ENCODE results near the gene ANP32A.
A peak's percentile ranks its signal among the peaks of the same experiment; 100 is the strongest.

The ANP32A gene

DNA sequence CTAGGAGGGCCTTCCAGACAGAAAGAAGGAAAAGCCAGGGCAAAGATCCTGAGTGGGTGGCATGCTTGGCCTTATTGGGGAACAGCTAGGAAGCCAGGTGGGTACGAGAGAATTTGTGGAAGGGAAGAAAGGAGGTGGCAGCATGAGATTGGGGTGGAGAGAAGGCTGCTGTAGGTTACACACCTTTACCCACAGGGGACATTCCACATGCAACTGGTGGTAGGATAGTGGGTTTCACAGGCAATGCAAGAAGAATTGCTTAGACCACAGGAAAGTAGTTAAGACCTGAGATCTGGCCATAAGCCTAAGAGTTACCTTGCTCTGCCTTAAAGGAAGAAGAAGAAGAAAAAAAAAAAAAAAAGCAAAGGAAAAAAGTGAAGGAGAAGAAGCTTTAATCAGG, 19.8 kb downstream of the ANP32A start:
- DNase-seq (ENCODE audit: low read depth in 4 of 4, low spot score in 1 of 4), result no peak

DNA sequence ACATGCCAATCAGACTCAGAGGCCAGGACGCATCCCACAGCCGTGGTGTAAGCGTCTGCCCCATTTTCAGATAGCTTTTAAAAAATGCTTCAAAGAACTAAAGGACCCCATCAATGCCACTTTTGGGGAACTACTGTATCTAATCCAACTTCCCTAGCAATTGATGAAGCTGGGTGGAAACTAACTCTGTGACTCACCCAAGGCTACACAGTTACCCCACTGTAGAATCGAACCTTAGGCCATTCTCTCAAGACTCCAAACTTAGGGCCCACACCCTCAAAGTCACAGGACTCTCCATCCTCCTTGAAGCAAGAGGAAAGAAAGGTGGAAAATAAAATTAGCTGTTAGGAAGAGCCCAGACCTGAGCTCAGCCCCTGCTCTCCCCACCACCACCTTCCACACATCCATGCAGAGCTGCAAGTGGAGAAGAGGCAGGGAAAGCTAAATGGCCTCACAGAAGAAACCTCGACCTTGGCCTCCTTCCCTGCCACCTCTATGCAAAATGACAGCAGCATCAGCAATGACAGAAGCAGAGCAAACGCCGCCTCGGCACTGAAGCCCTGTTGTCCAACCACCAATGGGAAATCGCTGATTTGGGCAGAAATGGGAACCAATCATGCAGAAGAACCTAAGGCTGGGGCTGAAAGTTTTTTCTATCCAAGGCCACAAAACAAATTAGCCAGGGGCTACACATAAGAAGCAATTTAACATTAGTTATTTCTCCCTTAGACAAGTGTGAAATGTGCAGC, 22.2 kb downstream of the ANP32A start:
- DNase-seq (ENCODE audit: low read depth in 4 of 4, low spot score in 1 of 4), result no peak

DNA sequence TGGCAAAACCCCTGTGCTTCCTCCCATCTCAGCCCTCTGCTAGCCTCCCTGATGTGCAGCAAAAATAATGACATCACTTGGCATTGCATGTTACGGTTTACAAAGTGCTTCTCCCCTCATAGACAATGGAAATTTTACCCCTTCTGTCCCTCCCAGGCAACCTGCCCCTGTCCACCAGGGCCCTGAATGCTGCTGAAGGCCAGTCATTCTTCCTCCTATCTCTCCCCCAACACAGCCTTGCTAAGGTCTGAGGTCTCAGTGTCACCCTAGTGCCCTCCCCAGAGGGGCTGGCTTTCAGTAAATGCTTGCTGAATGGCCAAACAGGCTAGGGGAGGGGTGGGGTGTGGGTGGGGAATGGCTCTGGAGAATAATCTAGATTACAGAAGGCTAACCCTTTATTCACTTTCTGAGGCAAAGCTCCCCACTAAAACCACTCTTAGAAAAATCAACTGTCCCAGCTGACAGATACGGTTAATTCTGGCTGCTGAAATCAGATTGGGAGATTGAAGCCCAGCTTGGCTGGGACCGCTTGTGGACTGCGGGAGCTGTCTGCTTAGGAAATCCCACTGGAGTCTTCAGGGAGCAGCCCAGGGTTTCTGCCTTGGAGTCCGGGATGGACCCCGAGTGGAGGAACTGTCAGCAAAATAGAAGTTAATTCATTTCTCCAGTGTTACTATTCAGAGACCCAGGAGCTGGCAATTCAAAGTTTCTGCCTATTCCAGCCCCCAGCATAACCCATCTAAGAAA, 22.9 kb downstream of the ANP32A start:
- no peak for DNase-seq (ENCODE audit: low read depth in 4 of 4, low spot score in 1 of 4)

DNA sequence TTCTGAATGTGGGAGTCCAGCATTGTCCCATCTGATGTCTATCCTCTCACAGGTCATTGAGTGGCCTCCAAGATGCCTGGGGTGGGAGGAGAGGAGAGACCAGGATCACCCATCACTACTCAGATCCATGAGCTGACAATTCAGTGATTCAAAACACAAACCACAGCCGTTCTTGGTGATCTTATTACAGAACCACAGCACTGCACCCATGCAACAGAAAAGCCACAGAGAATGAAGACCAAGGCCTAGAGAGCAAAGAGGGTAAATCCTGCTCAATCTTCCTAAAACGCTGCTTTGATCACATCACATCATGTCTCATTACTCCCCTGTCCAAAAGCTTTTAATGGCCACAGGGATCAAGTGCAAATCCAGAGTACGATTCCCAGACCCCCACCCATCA, 23.5 kb downstream of the ANP32A start:
- DNase-seq (ENCODE audit: low read depth in 4 of 4, low spot score in 1 of 4), result no peak

DNA sequence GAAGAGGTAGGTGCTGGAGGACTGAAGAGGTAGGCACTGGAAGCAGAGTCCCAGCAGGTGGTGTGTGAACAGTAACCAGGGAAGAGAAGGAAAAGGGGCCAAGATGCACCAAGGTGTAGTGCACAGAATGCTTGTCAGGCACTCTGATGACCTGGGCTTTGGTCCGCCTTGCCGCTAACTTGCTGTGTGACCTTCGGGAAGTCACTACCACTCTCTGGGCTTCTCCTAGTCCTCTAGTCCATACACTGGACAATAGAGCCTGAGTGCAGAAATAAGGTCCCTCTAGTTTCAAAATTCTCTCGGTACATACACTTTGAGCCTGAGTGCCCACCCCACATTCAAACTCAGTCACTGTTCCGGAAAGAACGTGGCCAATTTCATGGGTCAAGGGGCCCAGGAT, 24.1 kb downstream of the ANP32A start:
- DNase-seq (ENCODE audit: low read depth in 4 of 4, low spot score in 1 of 4), result no peak

DNA sequence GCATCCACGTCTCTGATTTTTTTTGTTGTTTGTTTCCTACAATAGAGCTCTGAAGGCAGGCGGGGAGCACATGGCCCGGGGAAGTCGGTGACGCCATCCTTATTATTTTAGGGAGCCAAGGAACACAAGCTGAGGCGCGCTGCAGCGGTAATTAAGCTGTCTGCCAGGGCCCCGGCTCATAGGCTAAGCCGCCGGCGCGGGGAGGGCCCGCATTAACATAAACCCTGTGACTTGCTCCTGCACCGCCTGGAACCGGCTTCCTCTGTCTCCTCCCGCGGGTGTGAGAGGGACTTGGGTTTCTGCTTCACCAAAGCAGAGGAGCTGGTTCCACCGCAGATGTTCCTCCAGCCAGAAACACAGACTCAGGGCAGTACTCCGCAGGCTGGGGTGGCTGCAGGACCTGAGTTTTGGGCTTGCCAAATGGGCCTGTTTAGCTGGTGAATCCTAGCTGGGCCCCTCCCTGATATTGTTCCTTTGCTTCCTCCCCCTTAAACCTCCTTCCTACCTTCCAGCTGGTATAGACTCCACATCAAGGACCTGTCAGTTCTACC, 25.3 kb downstream of the ANP32A start:
- DNase-seq (ENCODE audit: low read depth in 4 of 4, low spot score in 1 of 4), result peak in 3 of 4 experiments; percentile 19 to 59 (median 21)

DNA sequence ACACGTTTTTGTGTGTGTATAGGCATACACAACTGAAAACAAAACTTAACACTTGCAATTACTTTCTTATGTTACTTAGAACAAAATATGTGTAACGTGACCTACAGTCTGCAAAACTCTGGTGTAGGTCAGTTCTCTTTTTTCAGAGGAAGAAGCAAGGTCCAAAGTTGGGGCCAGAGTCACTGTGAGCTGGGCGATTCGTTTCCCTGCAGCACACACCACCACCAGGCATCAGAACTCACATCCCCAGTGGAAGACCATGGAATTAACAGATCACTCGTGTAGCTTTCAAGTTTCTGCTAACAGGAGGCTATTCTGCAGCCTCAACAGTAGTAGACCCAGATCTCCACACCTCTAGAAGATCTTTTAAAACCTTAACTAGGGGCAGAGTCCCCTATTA, 25.8 kb downstream of the ANP32A start:
- DNase-seq (ENCODE audit: low read depth in 4 of 4, low spot score in 1 of 4), result no peak

DNA sequence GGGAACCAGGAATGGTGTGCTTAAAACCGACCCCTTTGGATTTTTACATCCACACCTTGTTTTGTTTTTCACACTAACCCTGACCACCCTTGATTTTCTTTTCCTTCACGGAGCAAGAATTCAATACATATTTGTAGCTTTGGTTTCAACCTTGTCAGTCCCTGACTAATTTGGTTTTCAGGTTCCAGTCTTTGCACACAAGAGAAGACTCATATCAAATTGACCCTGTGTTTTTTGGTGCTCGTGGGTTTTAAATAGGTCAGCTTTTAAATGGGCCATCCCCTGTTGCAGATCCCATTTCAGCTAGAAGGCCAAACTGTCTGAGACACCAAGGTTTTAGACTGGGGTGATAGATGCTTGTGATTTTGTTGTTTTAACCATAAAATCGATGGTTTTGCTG, 26.4 kb downstream of the ANP32A start:
- DNase-seq (ENCODE audit: low read depth in 4 of 4, low spot score in 1 of 4), result no peak

DNA sequence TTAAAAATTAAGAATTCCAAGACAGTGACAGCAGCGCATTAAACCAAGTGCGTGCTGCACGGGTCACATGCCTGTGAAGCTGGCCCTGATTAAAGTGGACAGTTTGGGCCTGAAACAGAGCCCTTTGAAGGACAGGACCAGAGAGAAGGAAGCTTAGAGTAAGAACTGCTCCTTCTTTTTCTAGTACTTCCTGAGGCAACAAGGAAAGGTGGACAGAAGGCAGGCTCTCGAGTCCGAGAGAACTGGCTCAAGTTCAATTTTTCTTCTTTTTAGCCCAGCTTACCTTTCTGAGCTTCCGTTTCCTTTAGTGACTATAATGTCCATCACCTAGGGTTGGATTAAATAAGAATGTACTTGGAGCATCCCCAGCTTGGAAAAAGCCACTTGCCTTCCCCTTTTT, 26.9 kb downstream of the ANP32A start:
- no peak for DNase-seq (ENCODE audit: low read depth in 4 of 4, low spot score in 1 of 4)

DNA sequence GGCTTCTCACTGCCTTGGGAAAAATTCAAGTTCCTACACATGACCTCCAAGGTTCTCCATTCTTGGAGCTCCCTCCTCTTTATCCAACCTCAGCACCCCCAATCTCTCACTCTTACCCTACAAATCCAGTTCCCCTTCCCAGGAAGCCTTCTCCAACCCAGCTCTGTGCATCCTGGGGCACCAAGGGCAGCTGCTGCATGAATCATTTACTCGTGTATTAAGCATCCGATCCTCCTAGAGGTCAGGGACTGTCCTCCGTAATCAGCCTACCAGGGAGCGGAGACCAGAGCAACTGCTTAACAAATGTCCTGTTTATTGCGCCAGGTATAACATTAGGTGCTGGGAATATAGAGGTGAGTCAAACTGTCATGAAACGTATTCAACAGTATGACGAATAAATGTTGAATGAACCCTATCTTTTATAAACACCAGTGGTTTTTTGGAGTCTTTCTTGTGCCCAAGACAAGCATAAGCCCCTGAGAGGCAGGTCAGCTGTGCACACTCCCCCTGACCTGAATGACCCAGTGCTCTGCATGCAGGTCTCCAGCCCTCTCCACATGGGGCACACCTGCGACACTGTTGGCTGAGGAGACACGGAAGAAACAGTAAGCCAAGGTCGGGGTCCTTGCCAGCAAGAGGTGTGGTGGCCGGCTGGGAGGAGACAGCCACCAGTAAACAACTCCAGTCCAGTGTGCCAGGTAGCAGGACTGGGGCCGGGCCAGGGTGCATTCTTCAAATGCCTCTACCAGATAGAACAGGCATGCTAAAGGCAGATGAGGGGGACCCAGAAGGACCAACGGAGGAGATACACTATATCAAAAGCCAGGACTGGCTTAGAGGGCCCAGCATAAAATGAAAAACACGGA, 27.6 kb downstream of the ANP32A start:
- no peak for DNase-seq (ENCODE audit: low read depth in 4 of 4, low spot score in 1 of 4)

DNA sequence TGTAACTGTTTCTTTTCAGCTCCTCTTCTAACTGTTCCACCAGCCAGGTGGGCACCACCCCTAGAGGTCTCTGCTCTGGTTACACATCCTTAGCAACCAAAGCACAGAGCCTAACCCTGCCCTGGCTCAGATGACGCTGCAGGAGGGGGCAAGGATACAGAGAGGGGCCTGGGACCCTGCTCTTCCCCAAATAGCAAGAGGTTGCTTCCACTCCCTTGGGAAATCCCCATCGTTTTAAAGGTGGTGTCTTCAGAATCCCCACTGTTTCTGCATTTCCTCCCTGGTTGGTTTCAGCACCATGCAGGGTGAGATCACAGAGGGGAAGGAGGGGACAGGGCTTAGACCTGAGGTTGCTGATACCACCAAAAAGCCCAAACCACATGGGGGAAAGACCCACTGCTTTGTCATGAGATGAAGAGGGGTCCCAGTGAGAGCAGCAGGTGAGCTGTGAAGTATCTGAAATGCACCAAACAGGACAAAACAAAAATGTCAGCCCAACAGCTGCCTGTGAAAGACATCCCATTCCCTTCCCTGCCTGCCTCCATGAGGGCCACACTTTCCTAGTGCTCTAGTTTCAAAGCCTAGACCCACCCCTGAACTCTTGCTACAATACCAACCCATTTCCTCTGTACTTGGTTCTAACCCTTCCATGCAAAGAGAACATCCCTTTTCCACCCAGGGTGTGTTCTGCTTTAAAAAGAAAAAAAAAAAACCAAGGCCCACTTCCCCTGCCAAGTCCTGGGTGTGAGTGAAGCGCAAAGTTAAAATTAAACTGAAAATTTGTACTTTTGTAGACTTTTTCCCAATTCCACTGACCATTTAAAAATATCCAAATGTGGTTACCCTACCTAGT, 29.0 kb downstream of the ANP32A start:
- DNase-seq (ENCODE audit: low read depth in 4 of 4, low spot score in 1 of 4), result peak in 2 of 4 experiments; percentile 11 to 38

DNA sequence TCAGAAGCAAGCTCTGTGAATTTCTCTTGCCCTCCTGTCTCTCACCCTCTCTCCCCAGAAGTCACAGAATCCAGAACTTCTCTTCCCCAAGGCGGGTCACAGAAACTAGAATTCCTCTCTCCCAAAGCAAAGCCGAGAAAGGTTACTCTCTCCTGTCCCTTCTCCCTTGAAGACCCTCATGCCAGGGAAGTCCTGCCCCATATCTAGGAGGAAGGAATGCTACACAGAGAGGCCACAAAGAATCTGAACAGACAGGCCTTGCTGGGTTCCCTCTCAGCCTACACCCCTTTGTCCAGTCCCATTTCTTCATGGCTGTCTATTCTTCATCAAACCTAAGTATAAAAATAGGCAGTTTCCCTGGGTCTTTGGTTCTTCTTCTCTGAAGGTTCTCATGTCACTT, 29.8 kb downstream of the ANP32A start:
- DNase-seq (ENCODE audit: low read depth in 4 of 4, low spot score in 1 of 4), result no peak

DNA sequence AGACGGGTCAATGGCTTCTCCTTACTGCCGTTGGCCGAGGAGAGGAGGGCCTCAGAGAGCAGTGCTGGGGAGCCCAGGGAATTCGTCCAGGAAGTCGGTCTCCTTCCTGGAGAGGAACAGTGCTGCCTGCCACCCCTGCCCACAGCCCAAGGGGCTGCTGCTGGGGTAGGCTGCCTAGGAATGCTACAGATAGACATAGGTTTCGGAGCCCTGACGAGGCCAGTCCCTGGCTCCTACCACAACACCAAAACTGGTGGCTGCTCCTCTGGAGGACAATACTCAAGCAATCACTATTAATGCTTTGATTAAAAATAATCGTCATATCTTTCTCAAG, 30.5 kb downstream of the ANP32A start:
- DNase-seq (ENCODE audit: low read depth in 4 of 4, low spot score in 1 of 4), result no peak

DNA sequence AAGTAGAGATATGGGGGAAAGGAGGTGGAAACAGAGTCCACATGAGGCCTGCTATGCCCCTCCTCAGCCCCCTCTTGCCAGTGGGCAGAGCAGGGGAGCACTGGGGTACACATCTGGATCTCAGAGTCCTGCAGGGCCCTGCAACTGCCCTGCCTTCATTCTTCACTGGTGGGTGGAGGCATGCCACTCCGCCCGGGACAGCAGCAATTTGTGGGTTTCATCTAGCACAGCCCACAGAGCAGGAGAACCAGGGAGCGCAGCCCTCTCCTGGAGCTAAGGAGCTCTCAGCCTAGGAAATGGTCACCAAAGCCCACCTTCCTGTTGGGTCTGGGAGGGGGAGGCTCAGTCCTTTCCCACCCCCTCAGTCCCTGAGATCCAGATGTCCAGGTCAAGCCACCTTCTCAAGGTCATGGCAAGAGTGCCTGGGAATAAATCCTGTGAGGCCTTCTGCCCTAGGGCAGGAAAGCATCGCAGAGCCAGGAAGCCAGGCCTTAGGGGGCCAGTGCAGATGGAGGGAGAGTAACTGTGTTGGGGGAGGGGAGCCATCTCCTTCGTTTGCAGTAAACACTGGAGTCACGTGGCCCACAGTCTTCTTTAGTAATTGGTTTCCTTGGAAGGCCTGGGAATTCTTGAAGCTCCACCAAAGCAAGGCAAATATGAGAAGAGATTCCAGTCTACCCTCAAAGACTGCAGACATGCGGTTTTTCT, 31.0 kb downstream of the ANP32A start:
- no peak for DNase-seq (ENCODE audit: low read depth in 4 of 4, low spot score in 1 of 4)

DNA sequence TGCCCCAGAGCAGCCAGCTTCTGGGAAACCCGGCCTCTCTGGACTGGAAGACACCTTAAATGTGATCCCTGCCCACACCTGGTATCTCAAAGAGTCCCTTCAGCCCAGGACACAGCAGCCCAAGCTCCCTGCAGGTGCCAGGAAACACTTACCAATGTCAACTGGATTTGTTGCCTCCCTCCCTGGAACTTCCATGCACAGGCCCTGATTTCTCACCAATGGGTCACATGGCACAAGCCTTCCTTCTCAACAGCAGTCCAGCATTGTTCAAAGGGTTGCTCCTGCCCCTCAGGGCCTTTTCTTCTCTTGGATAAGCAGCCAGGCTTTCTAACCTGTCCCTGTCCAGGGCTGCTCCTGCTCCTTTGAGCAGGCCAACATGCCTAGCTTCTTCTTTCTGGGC, 31.6 kb downstream of the ANP32A start:
- no peak for DNase-seq (ENCODE audit: low read depth in 4 of 4, low spot score in 1 of 4)

DNA sequence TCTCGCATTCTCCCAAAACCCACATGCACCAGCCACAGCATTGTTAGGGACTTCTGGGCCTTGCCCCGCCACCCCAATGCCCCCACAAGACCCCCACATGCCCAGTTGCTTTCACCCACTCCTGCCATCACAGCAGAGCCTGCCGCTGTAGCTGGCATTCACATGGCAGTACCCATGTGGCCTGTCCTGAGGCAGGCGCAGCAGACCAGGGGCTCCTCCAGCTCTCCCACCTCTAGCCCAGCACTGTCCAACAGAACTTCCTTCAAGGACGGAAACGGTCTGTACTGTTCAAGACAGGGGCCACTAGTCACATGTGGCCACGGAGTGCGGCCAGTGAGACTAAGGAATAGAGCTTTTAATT, 32.5 kb downstream of the ANP32A start:
- no peak for DNase-seq (ENCODE audit: low read depth in 4 of 4, low spot score in 1 of 4)

DNA sequence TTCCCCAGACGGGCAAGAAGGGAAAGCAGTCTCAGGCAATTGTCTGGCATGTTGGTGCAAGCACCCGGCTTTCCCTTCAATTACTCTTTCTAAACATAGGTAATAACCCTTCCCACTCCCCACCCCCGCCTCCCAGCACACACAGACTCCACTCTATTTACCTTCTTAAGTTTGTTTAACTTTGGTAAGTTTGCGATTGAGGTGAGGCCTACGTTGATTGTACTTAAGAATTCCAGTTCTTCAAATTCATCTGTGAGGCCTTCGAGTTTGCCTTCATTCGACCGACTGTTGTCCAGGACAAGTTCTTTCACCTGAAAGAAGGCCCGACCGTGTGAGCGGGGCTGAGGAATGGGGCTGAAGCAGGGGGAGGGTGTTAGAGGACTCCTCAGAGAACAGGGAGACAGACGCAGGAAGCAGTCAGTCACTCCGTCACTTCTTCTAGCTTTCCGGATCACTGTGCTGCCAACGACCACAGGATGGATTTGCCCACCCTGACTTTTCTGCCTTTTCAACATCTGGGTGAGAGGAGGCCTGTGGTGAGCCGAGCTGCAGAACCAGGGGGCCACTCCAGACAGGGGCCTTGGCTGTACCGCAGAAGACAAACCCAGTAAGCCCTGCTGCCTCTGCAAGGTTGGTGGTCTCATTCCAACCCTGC, 33.0 kb downstream of the ANP32A start:
- no peak for DNase-seq (ENCODE audit: low read depth in 4 of 4, low spot score in 1 of 4)

DNA sequence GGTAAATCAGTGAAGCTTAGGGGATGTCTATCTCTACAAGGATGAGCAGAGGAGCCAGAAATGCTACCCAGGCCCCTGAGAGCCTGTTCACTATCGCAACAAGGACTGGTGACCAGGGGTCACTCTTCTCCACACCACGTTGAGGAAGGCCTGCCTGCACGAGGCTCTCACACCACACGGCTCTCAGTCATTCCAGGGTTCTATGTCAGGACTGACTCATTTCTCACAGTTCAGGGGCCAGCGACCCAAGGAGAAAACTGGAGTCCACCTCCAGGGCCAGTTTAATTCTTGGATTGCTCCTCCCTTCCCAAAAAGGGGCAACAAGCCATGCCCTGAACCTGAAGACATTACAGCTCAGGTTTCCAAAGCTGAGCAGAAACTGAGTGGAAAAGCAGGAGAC, 33.9 kb downstream of the ANP32A start:
- no peak for DNase-seq (ENCODE audit: low read depth in 4 of 4, low spot score in 1 of 4)

DNA sequence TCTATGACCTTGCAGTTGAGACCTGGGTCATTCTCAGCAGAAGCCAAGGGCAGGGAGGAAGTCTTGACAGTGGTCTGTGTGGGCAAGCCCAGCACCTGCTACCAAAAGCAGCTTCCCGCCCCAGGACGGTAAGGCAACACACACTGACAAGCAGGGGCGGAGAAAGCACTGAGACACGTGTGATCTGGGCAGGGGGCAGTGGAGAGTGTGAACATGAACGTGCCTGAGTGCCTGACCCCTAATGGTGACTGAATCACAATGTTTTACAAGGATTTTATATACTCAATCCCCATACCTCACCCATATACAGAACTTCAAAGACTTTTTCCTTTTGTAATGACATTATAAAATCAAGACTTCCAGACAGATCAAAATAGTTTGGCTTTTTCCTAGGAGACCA, 35.2 kb downstream of the ANP32A start:
- no peak for DNase-seq (ENCODE audit: low read depth in 4 of 4, low spot score in 1 of 4)

DNA sequence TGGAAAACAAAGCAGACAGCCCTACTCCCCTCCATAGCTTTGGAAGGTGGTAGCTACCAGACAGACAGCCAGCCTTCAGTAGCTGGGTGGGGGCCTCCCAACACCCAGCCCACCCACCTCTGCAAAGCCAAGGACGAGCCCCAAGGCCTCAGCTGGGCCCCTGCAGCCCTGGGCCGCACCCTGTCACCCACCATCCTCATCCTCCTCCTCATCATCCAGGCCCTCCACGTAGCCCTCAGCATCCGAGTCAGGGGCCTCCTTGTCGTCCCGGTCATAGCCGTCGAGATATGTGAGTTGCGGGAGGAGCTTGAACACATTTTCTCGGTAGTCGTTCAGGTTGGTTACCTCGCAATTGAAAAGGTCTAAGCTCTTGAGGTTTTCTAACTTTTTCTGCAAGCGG, 36.5 kb downstream of the ANP32A start:
- DNase-seq (ENCODE audit: low read depth in 4 of 4, low spot score in 1 of 4), result no peak

Measured in stimulated activated CD4-positive, alpha-beta T cell treated with anti-CD3 and anti-CD28 coated beads, Interleukin-1b, Interleukin-23, amount 100 ng/mL, for 24 hours (primary cell).